HG03064 (cell line): ENCODE results near the gene HERC2.
"Not testable (repeated sequence)": the region's sequence is repeated elsewhere in the genome, so short reads cannot be mapped to it uniquely, and the experiment has no call there.

Experiments used
- ATAC-seq: cut with Tn5 transposase; IDR thresholded peaks from one replicate; pipeline ENCODE4 v1.9.1; 2021; ENCODE audit warnings: low read depth; ENCODE audit not compliant: unreplicated experiment

The HERC2 gene

GRCh38 chr15:28228990-28229640, 92.9 kb downstream of the HERC2 start:
- not testable (repeated sequence) for ATAC-seq

GRCh38 chr15:28228096-28228495, 93.9 kb downstream of the HERC2 start:
- ATAC-seq: no peak

- ATAC-seq: not testable (repeated sequence)
Observed at GRCh38 chr15:28227303-28227702, 94.7 kb downstream of the HERC2 start.

GRCh38 chr15:28222612-28223011, 99.4 kb downstream of the HERC2 start:
- not testable (repeated sequence) for ATAC-seq

- not testable (repeated sequence) for ATAC-seq
Observed at GRCh38 chr15:28221696-28222095, 100.3 kb downstream of the HERC2 start.

GRCh38 chr15:28219116-28219515, 102.9 kb downstream of the HERC2 start:
- ATAC-seq: no peak

GRCh38 chr15:28216946-28217546, 104.9 kb downstream of the HERC2 start:
- not testable (repeated sequence) for ATAC-seq

GRCh38 chr15:28215521-28215920, 106.5 kb downstream of the HERC2 start:
- ATAC-seq: not testable (repeated sequence)

- ATAC-seq: not testable (repeated sequence)
Observed at GRCh38 chr15:28214006-28214790, 107.8 kb downstream of the HERC2 start.

GRCh38 chr15:28213393-28213792, 108.6 kb downstream of the HERC2 start:
- ATAC-seq: not testable (repeated sequence)

GRCh38 chr15:28208583-28208982, 113.4 kb downstream of the HERC2 start:
- no peak for ATAC-seq

GRCh38 chr15:28205640-28206039, 116.3 kb downstream of the HERC2 start:
- ATAC-seq: not testable (repeated sequence)

- ATAC-seq: not testable (repeated sequence)
Observed at GRCh38 chr15:28203055-28203828, 118.7 kb downstream of the HERC2 start.

- ATAC-seq: not testable (repeated sequence)
Observed at GRCh38 chr15:28202124-28202523, 119.9 kb downstream of the HERC2 start.

GRCh38 chr15:28198215-28198614, 123.8 kb downstream of the HERC2 start:
- not testable (repeated sequence) for ATAC-seq

GRCh38 chr15:28197694-28198093, 124.3 kb downstream of the HERC2 start:
- not testable (repeated sequence) for ATAC-seq

GRCh38 chr15:28196581-28196980, 125.4 kb downstream of the HERC2 start:
- ATAC-seq: not testable (repeated sequence)

GRCh38 chr15:28192772-28193171, 129.2 kb downstream of the HERC2 start:
- no peak for ATAC-seq

- ATAC-seq: no peak
Observed at GRCh38 chr15:28191832-28192231, 130.1 kb downstream of the HERC2 start.

- no peak for ATAC-seq
Observed at GRCh38 chr15:28190391-28191174, 131.4 kb downstream of the HERC2 start.
